PFSK-1 (cell line): ENCODE data around the gene METTL14.

ENCODE experiments used
- FOXP2 ChIP-seq: optimal IDR thresholded peaks from 2 replicates; pipeline ENCODE3; 2011; ENCODE audit warnings: borderline replicate concordance, control low read depth, inconsistent platforms; ENCODE audit not compliant: insufficient read depth; ENCODE audit errors: extremely low read length, extremely low read depth
- POLR2AphosphoS5 ChIP-seq: IDR thresholded peaks from 2 replicates; pipeline ENCODE4 v1.6.1; 2012; ENCODE audit warnings: low read depth, mild to moderate bottlenecking, control low read depth, low read length, moderate library complexity
- REST ChIP-seq, 2 experiments: IDR thresholded peaks; 2 replicates each; pipeline versions ENCODE4 v1.6.1 to v1.8.0; 2011 to 2012; ENCODE audit warnings: low read depth in 2 of 2, low read length in 2 of 2, control low read depth in 1 of 2, inconsistent platforms in 1 of 2, mild to moderate bottlenecking in 1 of 2, moderate library complexity in 1 of 2; ENCODE audit not compliant: insufficient read depth in 1 of 2
- SIN3A ChIP-seq: IDR thresholded peaks from 2 replicates; pipeline ENCODE4 v1.6.1; 2012; ENCODE audit warnings: mild to moderate bottlenecking, low read length, moderate library complexity, borderline replicate concordance; ENCODE audit not compliant: insufficient read depth
- TAF1 ChIP-seq: IDR thresholded peaks from 2 replicates; pipeline ENCODE4 v1.6.1; 2012; ENCODE audit warnings: low read length, control low read depth, borderline replicate concordance; ENCODE audit not compliant: insufficient read depth

The METTL14 gene

DNA sequence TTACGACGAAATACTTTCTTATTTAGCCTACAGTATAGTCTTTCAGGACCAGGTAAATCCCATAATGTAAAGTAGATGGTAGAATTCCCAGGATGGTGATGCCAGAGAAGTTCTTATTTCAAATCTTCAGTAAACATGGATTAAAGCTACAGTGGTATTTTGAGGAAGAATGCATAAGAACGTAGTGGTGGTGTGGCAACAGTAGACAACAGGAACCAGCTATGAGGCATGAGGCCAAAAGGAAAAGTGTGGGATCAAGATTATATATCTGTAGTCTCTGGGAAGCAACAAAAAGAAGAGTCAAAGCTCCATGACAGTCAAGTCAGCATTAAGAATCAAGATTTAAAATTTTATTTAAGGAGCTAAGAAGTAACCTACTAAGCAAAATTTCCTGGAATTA is 60.2 kb downstream of the METTL14 start:
- TF ChIP-seq FOXP2 (no peak), REST (IDR thresholded peaks at IDR 0.05; ENCODE audit: insufficient read depth in 1 of 2, low read depth in 2 of 2, low read length in 2 of 2) (no peak), POLR2AphosphoS5 (no peak), SIN3A (no peak), TAF1 (no peak)

- TF ChIP-seq FOXP2 (no peak), POLR2AphosphoS5 (no peak), REST (IDR thresholded peaks at IDR 0.05; ENCODE audit: insufficient read depth in 1 of 2, low read depth in 2 of 2, low read length in 2 of 2) (no peak), SIN3A (no peak), TAF1 (no peak)
Measured at GRCh38 chr4:118746251-118746919, 61.2 kb downstream of the METTL14 start.

DNA sequence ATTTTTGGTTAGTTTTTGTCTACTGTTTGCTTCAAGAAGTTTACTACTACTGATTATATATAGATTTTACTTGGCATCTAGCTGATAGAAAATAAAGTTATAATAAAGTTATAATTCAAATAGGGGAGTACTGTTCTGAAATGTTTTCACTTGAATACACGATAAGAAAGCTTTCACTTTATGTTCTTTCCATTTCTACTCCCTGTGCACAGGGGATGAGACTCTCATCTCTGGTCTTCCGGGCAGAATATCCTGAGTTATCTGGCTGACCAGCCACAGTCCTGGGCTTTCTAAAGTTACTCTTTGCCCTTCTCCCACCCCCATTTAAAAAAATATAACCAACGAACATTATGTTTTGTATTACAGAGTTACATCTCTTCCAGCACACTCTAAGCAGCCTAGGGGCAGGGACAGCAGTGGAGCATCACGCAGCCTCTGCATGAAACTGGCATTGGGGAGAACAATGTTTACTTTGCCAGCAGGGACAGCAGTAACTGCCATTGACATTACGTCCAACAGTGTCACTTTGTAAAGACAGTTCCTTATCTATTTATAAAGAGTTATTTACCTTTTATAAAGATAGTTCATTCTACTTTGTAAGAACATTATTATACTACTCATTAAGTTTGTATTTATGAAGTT is 64.3 kb downstream of the METTL14 start:
- TF ChIP-seq FOXP2 (no peak), REST (IDR thresholded peaks at IDR 0.05; ENCODE audit: insufficient read depth in 1 of 2, low read depth in 2 of 2, low read length in 2 of 2) (no peak), POLR2AphosphoS5 (no peak), SIN3A (no peak), TAF1 (no peak)

DNA sequence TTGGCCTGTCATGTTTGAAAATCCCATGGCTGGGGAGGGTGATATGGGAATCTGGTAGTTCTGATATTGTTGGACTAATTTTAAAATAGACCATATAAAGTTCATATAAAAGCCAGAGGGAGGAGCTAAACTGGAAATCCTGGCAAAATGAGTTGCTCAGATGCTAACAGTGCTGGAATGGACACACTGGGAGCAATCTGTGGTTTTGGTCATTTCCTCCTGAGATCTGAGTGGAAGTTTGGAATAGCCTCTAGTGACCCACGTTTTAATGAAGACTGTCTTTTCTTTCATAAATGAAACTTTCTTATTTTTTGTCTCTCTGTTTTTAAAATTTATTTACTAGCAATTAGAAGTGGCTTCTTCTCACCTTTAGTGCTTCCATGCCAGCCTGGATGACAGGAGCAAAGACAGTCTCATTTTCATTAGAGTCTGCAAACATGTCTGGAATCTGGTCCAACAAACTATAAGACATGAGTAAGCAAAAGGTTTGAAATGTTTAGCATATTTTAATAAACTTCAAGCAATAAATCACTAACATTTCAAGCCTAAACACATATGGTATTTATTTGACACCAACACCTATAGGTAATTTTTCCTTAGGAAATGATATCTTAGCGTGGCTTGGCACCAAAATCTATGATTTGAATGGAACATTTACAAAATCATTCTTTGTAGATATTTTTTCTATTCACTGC is 66.6 kb downstream of the METTL14 start:
- no peak for TF ChIP-seq SIN3A
- no peak for TF ChIP-seq REST (IDR thresholded peaks at IDR 0.05; ENCODE audit: insufficient read depth in 1 of 2, low read depth in 2 of 2, low read length in 2 of 2)
- TF ChIP-seq TAF1: no peak
- TF ChIP-seq POLR2AphosphoS5: no peak
- no peak for TF ChIP-seq FOXP2
